Measurements from ENCODE around the gene UBAP1L.
A peak's percentile ranks its signal among the peaks of the same experiment; 100 is the strongest.
"Not testable (repeated sequence)": the region's sequence is repeated elsewhere in the genome, so short reads cannot be mapped to it uniquely, and the experiment has no call there.

UBAP1L gene

GRCh38 chr15:65081758-65082157 lies 33.2 kb downstream of the UBAP1L start:
- DNase-seq (ENCODE audit: extremely low read depth, low read depth): no peak
- TF ChIP-seq, protein P1, sequence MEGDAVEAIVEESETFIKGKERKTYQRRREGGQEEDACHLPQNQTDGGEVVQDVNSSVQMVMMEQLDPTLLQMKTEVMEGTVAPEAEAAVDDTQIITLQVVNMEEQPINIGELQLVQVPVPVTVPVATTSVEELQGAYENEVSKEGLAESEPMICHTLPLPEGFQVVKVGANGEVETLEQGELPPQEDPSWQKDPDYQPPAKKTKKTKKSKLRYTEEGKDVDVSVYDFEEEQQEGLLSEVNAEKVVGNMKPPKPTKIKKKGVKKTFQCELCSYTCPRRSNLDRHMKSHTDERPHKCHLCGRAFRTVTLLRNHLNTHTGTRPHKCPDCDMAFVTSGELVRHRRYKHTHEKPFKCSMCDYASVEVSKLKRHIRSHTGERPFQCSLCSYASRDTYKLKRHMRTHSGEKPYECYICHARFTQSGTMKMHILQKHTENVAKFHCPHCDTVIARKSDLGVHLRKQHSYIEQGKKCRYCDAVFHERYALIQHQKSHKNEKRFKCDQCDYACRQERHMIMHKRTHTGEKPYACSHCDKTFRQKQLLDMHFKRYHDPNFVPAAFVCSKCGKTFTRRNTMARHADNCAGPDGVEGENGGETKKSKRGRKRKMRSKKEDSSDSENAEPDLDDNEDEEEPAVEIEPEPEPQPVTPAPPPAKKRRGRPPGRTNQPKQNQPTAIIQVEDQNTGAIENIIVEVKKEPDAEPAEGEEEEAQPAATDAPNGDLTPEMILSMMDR (IDR thresholded peaks at IDR 0.05; ENCODE audit: low read depth, low read length, missing control alignments): no peak
- H3K4me3 ChIP-seq (replicated peaks; ENCODE audit: low read depth, low read length): no peak overlapping the region

- TF ChIP-seq, protein P1 (IDR thresholded peaks at IDR 0.05; ENCODE audit: low read depth, low read length, missing control alignments): no peak
- DNase-seq (ENCODE audit: extremely low read depth, low read depth): no peak
- H3K4me3 ChIP-seq (replicated peaks; ENCODE audit: low read depth, low read length): no peak overlapping the region
Measured at GRCh38 chr15:65081270-65081669, 33.7 kb downstream of the UBAP1L start.

- H3K4me3 ChIP-seq (replicated peaks; ENCODE audit: low read depth, low read length): no peak overlapping the region
- no peak for DNase-seq (ENCODE audit: extremely low read depth, low read depth)
- TF ChIP-seq, protein P1 (IDR thresholded peaks at IDR 0.05; ENCODE audit: low read depth, low read length, missing control alignments): no peak
Measured at GRCh38 chr15:65079580-65079979, 35.4 kb downstream of the UBAP1L start.

DNA sequence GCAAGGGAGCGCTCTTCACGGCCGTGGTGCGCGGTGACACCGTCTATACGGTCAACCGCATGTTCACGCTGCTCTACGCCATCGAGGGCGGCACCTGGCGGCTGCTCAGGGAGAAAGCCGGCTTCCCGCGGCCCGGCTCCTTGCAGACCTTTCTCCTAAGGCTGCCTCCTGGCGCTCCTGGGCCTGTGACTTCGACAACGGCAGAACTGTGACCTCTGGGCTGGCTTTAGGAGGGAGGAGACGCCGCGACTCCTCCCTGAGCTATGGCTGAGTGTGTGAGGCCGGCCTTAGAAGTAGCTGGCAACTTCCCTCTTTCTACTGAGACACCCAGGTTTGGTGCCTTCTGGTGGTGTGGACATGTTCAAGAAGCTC lies 37.0 kb downstream of the UBAP1L start:
- TF ChIP-seq, protein P1 (IDR thresholded peaks at IDR 0.05; ENCODE audit: low read depth, low read length, missing control alignments): peak; percentile 74
- DNase-seq (ENCODE audit: extremely low read depth, low read depth): no peak
- H3K4me3 ChIP-seq (replicated peaks; ENCODE audit: low read depth, low read length): no peak overlapping the region

- no peak overlapping the region for H3K4me3 ChIP-seq (replicated peaks; ENCODE audit: low read depth, low read length)
- TF ChIP-seq, protein P1 (IDR thresholded peaks at IDR 0.05; ENCODE audit: low read depth, low read length, missing control alignments): no peak
- no peak for DNase-seq (ENCODE audit: extremely low read depth, low read depth)
Measured at GRCh38 chr15:65077291-65077980, 37.6 kb downstream of the UBAP1L start.

- no peak within 1 kb of the TSS for H3K4me3 ChIP-seq (replicated peaks; ENCODE audit: low read depth, low read length)
- TF ChIP-seq, protein P1 (IDR thresholded peaks at IDR 0.05; ENCODE audit: low read depth, low read length, missing control alignments): no peak
- no peak for DNase-seq (ENCODE audit: extremely low read depth, low read depth)
Measured at GRCh38 chr15:65076486-65077290, 38.3 kb downstream of the UBAP1L start, which contains the start of gene KBTBD13. Gene KBTBD13 (plus strand): TSS chr15:65076746. CDS start chr15:65076816, 70 bp downstream.

DNA sequence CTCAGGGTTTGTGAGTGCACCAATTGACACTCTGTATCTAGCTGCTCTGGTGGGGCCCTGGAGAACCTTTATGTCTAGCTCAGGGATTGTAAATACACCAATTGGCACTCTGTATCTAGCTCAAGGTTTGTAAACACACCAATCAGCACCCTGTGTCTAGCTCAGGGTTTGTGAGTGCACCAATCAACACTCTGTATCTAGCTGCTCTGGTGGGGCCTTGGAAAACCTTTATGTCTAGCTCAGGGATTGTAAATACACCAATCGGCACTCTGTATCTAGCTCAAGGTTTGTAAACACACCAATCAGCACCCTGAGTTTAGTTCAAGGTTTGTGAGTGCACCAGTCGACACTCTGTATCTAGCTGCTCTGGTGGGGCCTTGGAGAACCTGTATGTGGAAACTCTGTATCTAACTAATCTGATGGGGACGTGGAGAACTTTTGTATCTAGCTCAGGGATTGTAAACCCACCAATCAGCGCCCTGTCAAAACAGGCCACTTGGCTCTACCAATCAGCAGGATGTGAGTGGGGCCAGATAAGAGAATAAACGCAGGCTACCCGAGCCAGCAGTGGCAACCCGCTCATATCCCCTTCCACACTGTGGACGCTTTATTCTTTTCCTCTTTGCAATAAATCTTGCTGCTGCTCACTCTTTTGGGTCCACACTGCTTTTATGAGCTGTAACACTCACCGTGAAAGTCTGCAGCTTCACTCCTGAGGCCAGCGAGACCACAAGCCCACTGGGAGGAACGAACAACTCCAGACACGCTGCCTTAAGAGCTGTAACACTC lies 39.2 kb downstream of the UBAP1L start:
- not testable (repeated sequence) for DNase-seq (ENCODE audit: extremely low read depth, low read depth)

DNA sequence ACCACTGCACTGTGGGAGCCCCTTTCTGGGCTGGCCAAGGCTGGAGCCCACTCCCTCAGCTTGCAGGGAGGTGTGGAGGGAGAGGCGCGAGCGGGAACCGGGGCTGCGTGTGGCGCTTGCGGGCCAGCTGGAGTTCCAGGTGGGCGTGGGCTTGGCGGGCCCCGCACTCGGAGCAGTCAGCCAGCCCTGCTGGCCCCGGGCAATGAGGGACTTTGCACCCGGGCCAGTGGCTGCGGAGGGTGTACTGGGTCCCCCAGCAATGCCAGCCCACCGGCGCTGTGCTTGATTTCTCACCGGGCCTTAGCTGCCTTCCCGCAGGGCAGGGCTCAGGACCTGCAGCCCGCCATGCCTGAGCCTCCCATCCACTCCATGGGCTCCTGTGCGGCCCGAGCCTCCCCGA lies 40.1 kb downstream of the UBAP1L start:
- not testable (repeated sequence) for H3K4me3 ChIP-seq (replicated peaks; ENCODE audit: low read depth, low read length); DNase-seq (ENCODE audit: extremely low read depth, low read depth)

More for the DNA sequence above, 39.2 kb downstream of the UBAP1L start:
- H3K4me3 ChIP-seq (replicated peaks; ENCODE audit: low read depth, low read length): not testable (repeated sequence)
